Muscle of leg (tissue), 11 donors: ENCODE results near the gene RGS12. TPM values are rescaled to one million over a fixed set of nuclear protein-coding genes. Genes with fewer than 3 reads are reported as not detected.

Source experiments
- DNase-seq: peaks from one replicate; pipeline ENCODE4 v3.0.0; 2013
- H3K27ac ChIP-seq: one replicate; pipeline ENCODE4 v1.5.1; 2013; ENCODE audit warnings: mild to moderate bottlenecking, low read length, control low read depth
- H3K27me3 ChIP-seq: one replicate; pipeline ENCODE4 v1.6.1; 2013; ENCODE audit warnings: low read length; ENCODE audit not compliant: control insufficient read depth, insufficient read depth
- H3K36me3 ChIP-seq: one replicate; pipeline ENCODE4 v1.6.1; 2013; ENCODE audit warnings: low read length; ENCODE audit not compliant: control insufficient read depth, insufficient read depth
- H3K4me1 ChIP-seq: one replicate; pipeline ENCODE4 v1.6.1; 2013; ENCODE audit warnings: low read length; ENCODE audit not compliant: control insufficient read depth, insufficient read depth
- H3K4me3 ChIP-seq: one replicate; pipeline ENCODE4 v1.5.1; 2013; ENCODE audit warnings: low read length, control low read depth
- H3K9me3 ChIP-seq: replicated peaks from 2 replicates; pipeline ENCODE4 v1.6.1; 2013; ENCODE audit warnings: low read depth, low read length; ENCODE audit not compliant: control insufficient read depth
- WGBS: methylation state at CpG from one replicate; pipeline ENCODE4 v1.1.5; 2013; ENCODE audit warnings: missing lambda C conversion rate; ENCODE audit not compliant: insufficient coverage; 5-methylcytosine and 5-hydroxymethylcytosine counted together
- polyA plus RNA-seq, 8 donors: library from polyadenylated mRNA; unstranded; fragments of 120-200 nt; gene quantifications; one replicate each; pipeline versions ENCODE4 v1.2.1 to v1.2.3, GENCODE V29; 2013; ENCODE audit warnings: inconsistent platforms in 1 of 8, low replicate concordance in 1 of 8; ENCODE audit not compliant: insufficient read length in 8 of 8, insufficient read depth in 1 of 8
- total RNA-seq: library from RNA; stranded (reverse); fragments of 120-200 nt; gene quantifications from one replicate; pipeline ENCODE4 v1.2.4, GENCODE V29; 2013

The RGS12 gene
- total and polyA plus RNA-seq, 9 donors, result 25.2 to 49.2 (median 34.6) TPM

- no peaks in the 10 kb centered on the region for H3K36me3 ChIP-seq
- peaks cover 3% of the 10 kb centered on the region for H3K9me3 ChIP-seq
- H3K4me3 ChIP-seq, result no peak overlapping the region
- DNase-seq, result no peak
- H3K27me3 ChIP-seq, result no peaks in the 10 kb centered on the region
- no CpG with 5 or more reads among the region's 3 CpGs for WGBS
- H3K4me1 ChIP-seq, result peaks cover 12% of the 10 kb centered on the region
- no peak overlapping the region for H3K27ac ChIP-seq
These were observed 41.5 kb downstream of the RGS12 start for GRCh38 chr4:3334316-3334715.

DNA sequence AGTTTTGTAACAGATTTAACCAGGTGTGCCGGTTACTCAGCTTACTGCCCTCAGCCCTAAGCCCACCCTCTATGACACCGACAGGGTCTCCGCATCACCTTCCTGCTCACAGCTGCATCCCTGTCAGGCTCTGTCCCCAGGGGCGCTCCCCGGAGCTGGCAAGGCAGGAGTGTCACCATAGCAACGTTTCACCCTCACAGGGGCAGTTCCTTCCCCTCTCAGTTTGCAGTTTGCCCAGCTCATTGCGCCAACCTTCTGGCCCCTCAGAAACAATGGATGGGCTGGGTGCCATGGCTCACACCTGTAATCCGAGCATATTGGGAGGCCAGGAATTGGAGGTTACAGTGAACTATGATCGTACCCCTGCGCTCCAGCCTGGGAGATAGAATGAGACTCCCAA lies 42.6 kb downstream of the RGS12 start:
- H3K36me3 ChIP-seq, result no peaks in the 10 kb centered on the region
- peaks cover 12% of the 10 kb centered on the region for H3K4me1 ChIP-seq
- 69% methylated on average over 10 of the region's 10 CpGs for WGBS
- peaks cover 3% of the 10 kb centered on the region for H3K9me3 ChIP-seq
- DNase-seq, result no peak
- no peaks in the 10 kb centered on the region for H3K27me3 ChIP-seq
- H3K27ac ChIP-seq, result no peak overlapping the region
- H3K4me3 ChIP-seq, result no peak overlapping the region

GRCh38 chr4:3335982-3336381 lies 43.2 kb downstream of the RGS12 start:
- Histone ChIP-seq H3K27ac (no peak overlapping the region), H3K4me1 (peaks cover 9% of the 10 kb centered on the region)
- WGBS, result 52% methylated on average over 2 of the region's 7 CpGs

GRCh38 chr4:3336382-3337356 lies 43.8 kb downstream of the RGS12 start:
- Histone ChIP-seq H3K27me3 (no peaks in the 10 kb centered on the region), H3K9me3 (peaks cover 3% of the 10 kb centered on the region), H3K4me1 (peaks cover 8% of the 10 kb centered on the region), H3K36me3 (no peaks in the 10 kb centered on the region), H3K4me3 (no peak overlapping the region), H3K27ac (no peak overlapping the region)
- DNase-seq, result no peak
- no CpG with 5 or more reads among the region's 14 CpGs for WGBS

More at GRCh38 chr4:3335982-3336381, 43.2 kb downstream of the RGS12 start:
- H3K36me3 ChIP-seq, result no peaks in the 10 kb centered on the region
- no peak overlapping the region for H3K4me3 ChIP-seq
- DNase-seq, result no peak
- no peaks in the 10 kb centered on the region for H3K27me3 ChIP-seq
- peaks cover 3% of the 10 kb centered on the region for H3K9me3 ChIP-seq

- Histone ChIP-seq H3K4me1 (peaks cover 8% of the 10 kb centered on the region), H3K36me3 (no peaks in the 10 kb centered on the region), H3K4me3 (no peak overlapping the region), H3K27me3 (no peaks in the 10 kb centered on the region), H3K27ac (no peak overlapping the region), H3K9me3 (peaks cover 3% of the 10 kb centered on the region)
- WGBS, result 91% methylated on average over 1 of the region's 6 CpGs
- DNase-seq, result no peak
These were observed 44.5 kb downstream of the RGS12 start for GRCh38 chr4:3337357-3337732.

DNA sequence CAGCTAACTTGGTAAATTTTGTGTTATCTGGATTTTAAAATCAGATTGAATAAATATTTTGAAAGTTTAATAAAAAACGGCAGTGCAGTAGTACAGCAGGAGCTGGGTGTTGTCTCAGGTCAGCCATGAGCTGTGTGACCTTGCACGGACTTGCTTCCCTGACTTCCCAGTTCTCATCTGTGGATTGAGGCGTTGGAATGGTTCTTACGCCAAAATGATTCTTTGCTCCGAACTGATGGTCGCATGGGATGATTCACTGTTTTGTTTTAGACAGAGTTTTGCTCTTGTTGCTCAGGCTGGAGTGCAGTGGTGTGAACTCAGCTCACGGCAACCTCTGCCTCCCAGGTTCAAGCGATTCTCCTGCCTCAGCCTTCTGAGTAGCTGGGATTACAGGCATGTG lies 45.0 kb downstream of the RGS12 start:
- Histone ChIP-seq H3K27me3 (no peaks in the 10 kb centered on the region), H3K4me1 (peaks cover 8% of the 10 kb centered on the region), H3K4me3 (no peak overlapping the region), H3K9me3 (peaks cover 3% of the 10 kb centered on the region), H3K36me3 (peaks cover under 1% of the 10 kb centered on the region), H3K27ac (no peak overlapping the region)
- no peak for DNase-seq
- 89% methylated on average over 7 of the region's 8 CpGs for WGBS

DNA sequence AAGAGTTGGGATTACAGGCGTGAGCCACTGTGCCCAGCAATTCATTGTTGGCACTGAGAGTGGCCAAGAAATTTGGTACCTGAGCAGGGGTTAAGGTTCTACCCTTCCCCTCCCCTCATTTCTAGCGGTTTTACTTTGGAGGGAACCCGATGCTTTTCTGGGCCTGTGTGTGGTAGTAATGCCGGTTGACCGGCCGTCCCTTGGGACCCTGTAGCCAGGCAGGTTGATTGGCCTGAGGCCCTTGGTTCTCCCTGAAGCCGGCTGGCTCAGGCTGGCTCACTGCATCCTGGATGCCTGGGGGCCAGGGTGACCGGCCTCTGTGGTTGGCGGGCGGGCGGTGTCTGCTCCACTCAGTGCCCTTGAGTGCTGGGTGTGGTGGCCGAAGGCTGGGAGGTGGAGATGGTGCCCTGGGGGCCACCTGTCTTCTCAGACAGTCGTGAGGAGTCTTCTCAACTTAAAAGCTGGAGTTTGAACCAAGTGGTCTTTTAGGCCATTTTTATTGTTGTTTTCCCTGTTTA lies 45.6 kb downstream of the RGS12 start:
- H3K4me1 ChIP-seq, result peaks cover 8% of the 10 kb centered on the region
- no peaks in the 10 kb centered on the region for H3K27me3 ChIP-seq
- H3K27ac ChIP-seq, result no peak overlapping the region
- no peak overlapping the region for H3K4me3 ChIP-seq
- no peak for DNase-seq
- H3K36me3 ChIP-seq, result peaks cover 7% of the 10 kb centered on the region
- WGBS, result 72% methylated on average over 7 of the region's 13 CpGs
- H3K9me3 ChIP-seq, result peaks cover 2% of the 10 kb centered on the region

- peaks cover 8% of the 10 kb centered on the region for H3K4me1 ChIP-seq
- WGBS, result 50% methylated on average over 1 of the region's 10 CpGs
- no peak for DNase-seq
- no peak overlapping the region for H3K4me3 ChIP-seq
- H3K9me3 ChIP-seq, result no peaks in the 10 kb centered on the region
- no peak overlapping the region for H3K27ac ChIP-seq
- H3K36me3 ChIP-seq, result peaks cover 13% of the 10 kb centered on the region
- no peaks in the 10 kb centered on the region for H3K27me3 ChIP-seq
These were observed 46.2 kb downstream of the RGS12 start for GRCh38 chr4:3338976-3339531.

- WGBS, result no CpG with 5 or more reads among the region's 3 CpGs
- Histone ChIP-seq H3K4me1 (peaks cover 8% of the 10 kb centered on the region), H3K9me3 (no peaks in the 10 kb centered on the region), H3K27me3 (no peaks in the 10 kb centered on the region), H3K27ac (no peak overlapping the region), H3K36me3 (peaks cover 18% of the 10 kb centered on the region), H3K4me3 (no peak overlapping the region)
- DNase-seq, result no peak
These were observed 46.8 kb downstream of the RGS12 start for GRCh38 chr4:3339577-3339976.

DNA sequence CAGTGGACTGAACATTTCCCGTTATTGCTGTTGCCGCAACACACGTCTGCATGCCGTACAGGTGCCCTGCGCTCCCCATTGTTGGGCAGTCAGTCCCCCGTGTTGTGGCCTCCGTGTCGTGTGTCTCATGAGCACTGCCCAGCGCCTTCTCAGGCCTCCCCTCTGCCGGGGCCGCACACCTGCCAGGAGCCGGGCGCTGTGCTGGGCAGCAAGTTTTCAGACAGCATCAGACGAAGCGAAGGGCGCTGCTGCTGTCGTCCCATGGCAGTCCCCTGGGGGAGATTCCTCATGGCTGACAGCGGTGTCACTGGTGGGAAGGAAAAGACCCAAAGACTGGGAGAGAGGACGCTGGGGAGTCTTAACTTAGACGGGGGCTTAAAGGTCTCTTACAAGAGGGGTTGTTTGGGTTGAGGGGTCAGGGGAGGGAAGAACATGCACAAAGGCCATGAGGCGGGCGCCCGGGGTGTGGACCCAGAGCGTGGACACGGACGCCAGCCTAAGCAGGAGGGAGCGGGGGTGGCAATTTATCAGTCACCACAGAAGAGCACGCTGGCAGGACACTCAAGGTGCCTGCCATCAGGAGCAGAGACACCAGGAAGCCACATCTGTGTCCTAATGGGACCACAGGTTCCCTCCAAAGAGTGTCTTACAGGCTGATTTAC lies 47.3 kb downstream of the RGS12 start:
- DNase-seq, result no peak
- WGBS, result 88% methylated on average over 28 of the region's 28 CpGs
- Histone ChIP-seq H3K9me3 (no peaks in the 10 kb centered on the region), H3K27me3 (no peaks in the 10 kb centered on the region), H3K4me1 (peaks cover 8% of the 10 kb centered on the region), H3K4me3 (no peak overlapping the region), H3K36me3 (peaks cover 18% of the 10 kb centered on the region), H3K27ac (no peak overlapping the region)
